ENCODE results near the gene TJP2. TPM values are rescaled to one million over a fixed set of nuclear protein-coding genes. Genes with fewer than 3 reads are reported as not detected.
A peak's percentile ranks its signal among the peaks of the same experiment; 100 is the strongest.

The TJP2 gene
- total RNA-seq, 2 experiments from 2014 or later = 21.4 to 24.5 TPM

DNA sequence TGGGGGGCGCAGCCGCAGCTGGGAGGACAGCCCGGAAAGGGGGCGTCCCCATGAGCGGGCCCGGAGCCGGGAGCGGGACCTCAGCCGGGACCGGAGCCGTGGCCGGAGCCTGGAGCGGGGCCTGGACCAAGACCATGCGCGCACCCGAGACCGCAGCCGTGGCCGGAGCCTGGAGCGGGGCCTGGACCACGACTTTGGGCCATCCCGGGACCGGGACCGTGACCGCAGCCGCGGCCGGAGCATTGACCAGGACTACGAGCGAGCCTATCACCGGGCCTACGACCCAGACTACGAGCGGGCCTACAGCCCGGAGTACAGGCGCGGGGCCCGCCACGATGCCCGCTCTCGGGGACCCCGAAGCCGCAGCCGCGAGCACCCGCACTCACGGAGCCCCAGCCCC, 47.0 kb downstream of the TJP2 start:
- no peak overlapping the region for H3K4me3 Mint-ChIP-seq
- H3K36me3 Mint-ChIP-seq (ENCODE audit: low read depth) = peaks cover 5% of the 10 kb centered on the region
- no peaks in the 10 kb centered on the region for H3K4me1 Mint-ChIP-seq
- no peak overlapping the region for H3K27ac Mint-ChIP-seq
- H3K9me3 Mint-ChIP-seq = no peaks in the 10 kb centered on the region
- POLR2A ChIA-PET = interaction anchor here (0.5 to 0.6 kb wide), 2 partner anchors 22 to 407 kb away, joined by 3 to 7 read pairs; no protein-coding TSS in a partner anchor
- CTCF ChIA-PET = interaction anchor here (0.6 kb wide), 1 partner anchor 172 kb away, joined by 4 read pairs; no protein-coding TSS in a partner anchor
- no peaks in the 10 kb centered on the region for H3K27me3 Mint-ChIP-seq
- DNase-seq = no peak

DNA sequence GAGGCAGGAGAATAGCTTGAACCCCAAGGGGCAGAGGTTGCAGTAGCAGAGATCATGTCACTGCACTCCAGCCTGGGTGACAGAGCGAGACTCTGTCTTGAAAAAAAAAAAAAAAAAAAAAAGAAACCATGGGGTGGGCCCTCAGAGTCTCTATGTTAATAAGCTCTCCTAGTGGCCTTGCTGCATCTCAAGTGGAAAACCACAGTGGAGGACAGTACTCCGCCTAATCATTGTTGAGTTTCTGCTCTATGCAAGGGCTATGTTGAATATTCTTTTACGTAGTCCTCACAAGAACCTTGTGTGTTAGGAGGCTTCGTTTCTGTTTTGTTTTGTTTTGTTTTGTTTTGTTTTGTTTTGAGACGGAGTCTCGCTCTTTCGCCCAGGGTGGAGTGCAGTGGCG, 48.9 kb downstream of the TJP2 start:
- no peak overlapping the region for H3K4me3 Mint-ChIP-seq
- H3K27me3 Mint-ChIP-seq = no peaks in the 10 kb centered on the region
- peaks cover 8% of the 10 kb centered on the region for H3K36me3 Mint-ChIP-seq (ENCODE audit: low read depth)
- no peak for DNase-seq
- no peaks in the 10 kb centered on the region for H3K9me3 Mint-ChIP-seq
- POLR2A ChIA-PET = no interaction called here
- CTCF ChIA-PET = interaction anchor here (0.6 to 1.2 kb wide), 3 partner anchors 20 to 202 kb away, joined by 3 read pairs; no protein-coding TSS in a partner anchor
- no peak overlapping the region for H3K27ac Mint-ChIP-seq
- no peaks in the 10 kb centered on the region for H3K4me1 Mint-ChIP-seq

DNA sequence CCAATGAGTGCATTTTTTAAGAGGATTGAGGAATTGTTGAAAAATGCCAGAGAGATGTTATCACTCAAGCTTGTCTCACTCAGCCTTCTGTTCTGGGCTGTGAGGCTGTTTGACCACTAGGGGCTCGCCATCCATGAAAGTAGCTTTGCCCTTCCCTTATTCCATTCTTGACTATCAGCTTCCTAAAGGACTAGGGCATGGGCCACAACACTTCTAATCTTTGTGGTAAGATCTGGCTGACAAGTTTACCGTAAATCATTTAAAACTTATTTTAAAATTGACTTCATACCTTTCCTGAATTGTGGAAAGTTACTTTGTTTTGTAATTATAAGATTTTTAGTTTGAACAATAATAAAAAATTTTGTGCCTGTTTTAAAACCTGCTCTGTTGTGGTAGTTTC, 49.5 kb downstream of the TJP2 start:
- H3K4me3 Mint-ChIP-seq = no peak overlapping the region
- POLR2A ChIA-PET = no interaction called here
- no peaks in the 10 kb centered on the region for H3K27me3 Mint-ChIP-seq
- no peaks in the 10 kb centered on the region for H3K4me1 Mint-ChIP-seq
- peaks cover 9% of the 10 kb centered on the region for H3K36me3 Mint-ChIP-seq (ENCODE audit: low read depth)
- no peak for DNase-seq
- CTCF ChIA-PET = interaction anchor here (0.7 kb wide), 2 partner anchors 165 to 193 kb away, joined by 3 to 4 read pairs; no protein-coding TSS in a partner anchor
- no peaks in the 10 kb centered on the region for H3K9me3 Mint-ChIP-seq
- no peak overlapping the region for H3K27ac Mint-ChIP-seq

DNA sequence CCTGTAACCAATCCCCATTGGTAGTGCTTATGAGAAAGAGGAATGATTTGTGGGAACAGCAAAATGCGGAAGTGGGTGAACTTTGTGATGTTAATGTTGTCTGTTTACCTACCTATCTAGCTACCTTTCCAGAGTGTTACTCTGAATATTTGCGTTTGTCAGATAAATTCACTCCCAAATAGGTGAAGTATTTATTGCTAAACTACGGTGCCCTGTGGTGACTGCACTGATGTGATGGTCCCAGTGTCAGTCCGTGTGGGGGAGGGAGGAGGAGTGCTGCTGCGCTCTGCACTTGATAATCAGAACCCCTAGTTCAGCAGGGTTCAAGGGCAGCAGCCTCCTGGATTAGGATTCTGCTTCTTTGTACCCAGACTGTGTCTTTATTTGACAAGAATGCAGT, 55.3 kb downstream of the TJP2 start:
- ChIA-PET POLR2A (no interaction called here), CTCF (no interaction called here)
- peaks cover 13% of the 10 kb centered on the region for H3K36me3 Mint-ChIP-seq (ENCODE audit: low read depth)
- no peak for DNase-seq
- H3K4me3 Mint-ChIP-seq = no peak overlapping the region
- no peaks in the 10 kb centered on the region for H3K27me3 Mint-ChIP-seq
- no peaks in the 10 kb centered on the region for H3K9me3 Mint-ChIP-seq
- no peak overlapping the region for H3K27ac Mint-ChIP-seq
- no peaks in the 10 kb centered on the region for H3K4me1 Mint-ChIP-seq

DNA sequence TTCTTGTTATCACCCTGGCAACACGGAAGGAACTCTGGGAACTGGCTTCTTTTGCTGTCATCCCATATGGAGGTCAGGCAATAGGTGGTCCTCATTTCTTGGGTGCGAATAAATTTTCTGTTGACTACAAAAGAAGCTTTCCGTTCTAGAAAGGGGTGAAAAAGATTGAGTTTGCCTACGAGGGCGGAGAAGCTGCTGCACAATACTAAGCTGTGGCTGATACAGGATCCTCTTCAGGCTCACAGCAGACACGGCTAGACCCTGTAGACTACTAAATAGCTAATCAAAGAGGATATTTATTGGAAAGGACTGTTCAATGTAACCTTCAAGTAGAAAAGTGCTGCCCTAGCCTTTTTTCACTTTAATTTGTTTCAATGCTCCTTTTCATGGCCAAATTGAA, 58.1 kb downstream of the TJP2 start:
- Mint-ChIP-seq H3K36me3 (ENCODE audit: low read depth) (peaks cover 10% of the 10 kb centered on the region), H3K27me3 (no peaks in the 10 kb centered on the region), H3K27ac (no peak overlapping the region), H3K9me3 (no peaks in the 10 kb centered on the region), H3K4me1 (no peaks in the 10 kb centered on the region), H3K4me3 (no peak overlapping the region)
- DNase-seq = no peak
- CTCF ChIA-PET = interaction anchor here (0.5 to 1.4 kb wide), 2 partner anchors 24 to 1895 kb away, joined by 4 to 5 read pairs; no protein-coding TSS in a partner anchor
- POLR2A ChIA-PET = no interaction called here

DNA sequence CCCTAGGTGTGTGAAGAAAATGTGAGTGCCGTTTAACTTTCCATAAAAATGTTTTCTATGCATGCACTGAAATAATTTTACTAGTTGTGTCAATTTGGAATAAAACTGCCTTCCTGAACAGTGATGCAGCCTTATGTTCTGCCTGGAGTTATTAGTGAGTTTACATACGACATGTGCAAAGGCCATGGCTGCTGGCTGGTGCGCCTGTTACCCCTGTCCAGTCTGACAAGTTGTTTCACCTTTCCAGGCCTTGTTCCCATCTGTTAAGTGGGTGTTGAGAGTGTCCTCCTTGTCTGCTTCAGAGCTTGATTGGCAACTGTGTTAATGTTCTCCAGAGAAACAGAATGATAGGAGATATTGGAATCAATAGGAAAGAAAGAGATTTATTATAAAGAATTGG, 60.6 kb downstream of the TJP2 start:
- CTCF ChIA-PET = interaction anchor here (0.7 kb wide), 1 partner anchor 1238 kb away, joined by 4 read pairs; no protein-coding TSS in a partner anchor
- peaks cover 12% of the 10 kb centered on the region for H3K36me3 Mint-ChIP-seq (ENCODE audit: low read depth)
- no peak overlapping the region for H3K27ac Mint-ChIP-seq
- H3K9me3 Mint-ChIP-seq = no peaks in the 10 kb centered on the region
- no peaks in the 10 kb centered on the region for H3K4me1 Mint-ChIP-seq
- no peak for DNase-seq
- POLR2A ChIA-PET = no interaction called here
- no peaks in the 10 kb centered on the region for H3K27me3 Mint-ChIP-seq
- no peak overlapping the region for H3K4me3 Mint-ChIP-seq

DNA sequence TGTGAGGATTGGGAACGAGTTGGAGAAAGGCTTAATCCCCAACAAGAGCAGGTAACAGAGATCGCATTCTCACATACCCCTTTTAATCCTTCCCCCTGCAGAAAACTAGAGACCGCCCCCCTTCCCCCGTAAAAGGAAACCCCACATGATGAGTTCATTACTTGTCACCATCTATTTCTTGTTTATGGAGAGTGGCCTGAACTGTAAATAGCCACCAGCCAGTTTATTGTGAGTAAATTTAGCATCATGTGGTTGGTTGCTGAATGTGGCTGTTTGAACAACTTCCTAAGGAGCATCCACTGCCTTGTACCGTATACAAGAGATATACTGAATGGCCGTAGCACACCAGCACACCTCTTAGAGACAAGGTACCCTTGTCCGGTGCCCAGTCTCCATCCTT, 62.1 kb downstream of the TJP2 start:
- ChIA-PET POLR2A (no interaction called here), CTCF (no interaction called here)
- no peak overlapping the region for H3K4me3 Mint-ChIP-seq
- no peaks in the 10 kb centered on the region for H3K4me1 Mint-ChIP-seq
- no peaks in the 10 kb centered on the region for H3K9me3 Mint-ChIP-seq
- no peaks in the 10 kb centered on the region for H3K27me3 Mint-ChIP-seq
- no peak overlapping the region for H3K27ac Mint-ChIP-seq
- peaks cover 13% of the 10 kb centered on the region for H3K36me3 Mint-ChIP-seq (ENCODE audit: low read depth)
- no peak for DNase-seq

DNA sequence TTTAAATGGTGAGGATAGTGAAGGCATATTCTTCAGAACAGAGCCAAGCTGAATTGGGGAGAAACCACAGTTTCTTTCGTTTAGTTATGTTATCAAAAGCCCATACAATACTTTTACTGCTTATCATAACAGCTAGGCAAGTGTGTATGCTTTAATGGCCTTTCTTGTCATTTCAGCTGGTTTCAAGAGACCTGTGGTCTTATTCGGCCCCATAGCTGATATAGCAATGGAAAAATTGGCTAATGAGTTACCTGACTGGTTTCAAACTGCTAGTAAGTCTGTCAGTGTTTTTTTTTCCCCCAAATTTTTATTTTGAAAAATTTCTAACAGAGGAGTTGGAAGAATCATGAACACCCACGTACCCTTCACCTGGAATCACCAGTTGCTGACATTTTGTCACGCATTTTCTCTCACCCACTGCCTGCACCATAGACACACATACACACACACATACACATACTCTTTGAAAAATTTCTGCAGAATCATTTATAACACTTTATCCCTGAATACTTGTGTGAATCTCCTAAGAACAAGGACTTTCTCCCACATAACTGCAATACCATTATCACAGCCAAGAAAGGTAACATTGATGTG, 63.7 kb downstream of the TJP2 start:
- Mint-ChIP-seq H3K4me3 (no peak overlapping the region), H3K9me3 (no peaks in the 10 kb centered on the region), H3K27ac (no peak overlapping the region), H3K4me1 (no peaks in the 10 kb centered on the region), H3K36me3 (ENCODE audit: low read depth) (peaks cover 13% of the 10 kb centered on the region), H3K27me3 (no peaks in the 10 kb centered on the region)
- no peak for DNase-seq
- POLR2A ChIA-PET = interaction anchor here (0.5 kb wide), 1 partner anchor 117 kb away, joined by 3 read pairs; no protein-coding TSS in a partner anchor
- CTCF ChIA-PET = interaction anchor here (1.1 kb wide), 1 partner anchor 9 kb away, joined by 3 read pairs; no protein-coding TSS in a partner anchor

DNA sequence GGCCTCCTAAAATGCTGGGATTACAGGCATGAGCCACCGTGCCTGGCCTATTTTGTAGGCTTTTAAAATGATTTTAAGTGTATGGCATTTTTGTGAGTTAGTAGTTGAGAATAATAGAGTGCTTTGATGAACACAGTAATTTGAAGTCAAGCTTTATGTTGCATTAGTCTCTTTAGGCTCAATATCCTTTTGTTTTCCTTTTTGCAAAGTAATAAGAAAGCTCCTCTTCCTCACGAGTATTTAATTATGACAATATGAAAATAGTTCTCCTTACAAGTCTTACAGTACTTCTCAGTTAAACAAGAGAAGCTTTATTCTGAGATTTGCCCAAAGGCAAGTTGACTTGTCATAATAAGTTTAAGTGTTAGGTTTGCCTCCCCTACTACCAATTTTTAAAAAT, 69.0 kb downstream of the TJP2 start:
- H3K4me1 Mint-ChIP-seq = no peaks in the 10 kb centered on the region

DNA sequence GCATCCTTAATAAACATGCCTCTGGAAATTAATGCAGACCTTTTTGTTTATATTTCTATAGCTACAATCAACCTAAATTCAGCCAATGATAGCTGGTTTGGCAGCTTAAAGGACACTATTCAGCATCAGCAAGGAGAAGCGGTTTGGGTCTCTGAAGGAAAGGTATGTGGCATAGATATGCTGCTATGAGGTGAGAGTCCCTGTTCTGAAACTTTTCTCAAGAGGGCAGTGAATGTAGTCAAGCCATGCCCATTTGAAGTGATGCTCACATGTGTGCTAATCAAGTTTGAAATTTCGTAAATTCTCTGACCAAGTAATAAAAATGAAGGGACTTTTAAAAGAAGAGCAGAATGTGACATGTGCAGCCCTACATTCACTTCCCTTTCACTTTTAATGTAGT, 72.6 kb downstream of the TJP2 start:
- H3K9me3 Mint-ChIP-seq = no peaks in the 10 kb centered on the region
- no peak overlapping the region for H3K27ac Mint-ChIP-seq
- CTCF ChIA-PET = interaction anchor here (0.7 kb wide), 1 partner anchor 9 kb away, joined by 3 read pairs; no protein-coding TSS in a partner anchor
- no peaks in the 10 kb centered on the region for H3K27me3 Mint-ChIP-seq
- POLR2A ChIA-PET = no interaction called here
- H3K36me3 Mint-ChIP-seq (ENCODE audit: low read depth) = peaks cover 21% of the 10 kb centered on the region
- no peak overlapping the region for H3K4me3 Mint-ChIP-seq
- no peak for DNase-seq
- no peaks in the 10 kb centered on the region for H3K4me1 Mint-ChIP-seq

More for the DNA sequence above, 69.0 kb downstream of the TJP2 start:
- DNase-seq = no peak
- Mint-ChIP-seq H3K27me3 (no peaks in the 10 kb centered on the region), H3K27ac (no peak overlapping the region), H3K36me3 (ENCODE audit: low read depth) (peaks cover 25% of the 10 kb centered on the region), H3K9me3 (no peaks in the 10 kb centered on the region), H3K4me3 (no peak overlapping the region)
- ChIA-PET POLR2A (no interaction called here), CTCF (interaction anchor here (0.9 to 1.2 kb wide), 2 partner anchors 11 to 20 kb away, joined by 3 read pairs; no protein-coding TSS in a partner anchor)

DNA sequence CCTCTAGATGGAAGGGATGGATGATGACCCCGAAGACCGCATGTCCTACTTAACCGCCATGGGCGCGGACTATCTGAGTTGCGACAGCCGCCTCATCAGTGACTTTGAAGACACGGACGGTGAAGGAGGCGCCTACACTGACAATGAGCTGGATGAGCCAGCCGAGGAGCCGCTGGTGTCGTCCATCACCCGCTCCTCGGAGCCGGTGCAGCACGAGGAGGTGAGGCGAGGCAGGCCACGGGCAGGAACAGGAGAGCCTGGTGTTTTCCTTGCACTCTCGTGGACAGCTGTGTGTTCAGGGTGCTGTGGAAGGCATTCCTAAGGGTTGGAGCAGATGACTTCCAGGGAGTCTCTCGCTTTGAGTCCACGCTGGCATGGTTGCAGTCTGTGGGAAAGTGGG, 73.9 kb downstream of the TJP2 start:
- Mint-ChIP-seq H3K27ac (no peak overlapping the region), H3K4me1 (no peaks in the 10 kb centered on the region), H3K27me3 (no peaks in the 10 kb centered on the region), H3K4me3 (no peak overlapping the region), H3K9me3 (no peaks in the 10 kb centered on the region), H3K36me3 (ENCODE audit: low read depth) (peaks cover 21% of the 10 kb centered on the region)
- CTCF ChIA-PET = no interaction called here
- no peak for DNase-seq
- POLR2A ChIA-PET = no interaction called here

DNA sequence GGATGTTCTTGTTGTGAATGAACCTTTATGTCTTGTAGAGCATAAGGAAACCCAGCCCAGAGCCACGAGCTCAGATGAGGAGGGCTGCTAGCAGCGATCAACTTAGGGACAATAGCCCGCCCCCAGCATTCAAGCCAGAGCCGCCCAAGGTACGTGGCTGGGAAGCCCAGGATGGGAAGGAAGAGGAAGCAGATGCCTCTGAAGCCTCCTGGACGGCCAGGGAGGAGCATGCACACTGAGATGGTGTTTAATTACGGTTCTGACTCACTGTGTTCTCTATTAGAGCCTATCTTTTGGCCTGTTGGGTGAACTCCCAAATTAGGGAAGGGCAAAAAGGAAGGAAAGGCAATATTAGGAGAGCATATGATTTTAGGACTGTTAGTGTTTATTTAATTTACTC, 75.3 kb downstream of the TJP2 start:
- peaks cover 23% of the 10 kb centered on the region for H3K36me3 Mint-ChIP-seq (ENCODE audit: low read depth)
- peak overlapping the region; percentile 36 for H3K27ac Mint-ChIP-seq
- no peaks in the 10 kb centered on the region for H3K4me1 Mint-ChIP-seq
- ChIA-PET CTCF (no interaction called here), POLR2A (no interaction called here)
- H3K4me3 Mint-ChIP-seq = no peak overlapping the region
- DNase-seq = no peak
- H3K9me3 Mint-ChIP-seq = no peaks in the 10 kb centered on the region
- no peaks in the 10 kb centered on the region for H3K27me3 Mint-ChIP-seq

DNA sequence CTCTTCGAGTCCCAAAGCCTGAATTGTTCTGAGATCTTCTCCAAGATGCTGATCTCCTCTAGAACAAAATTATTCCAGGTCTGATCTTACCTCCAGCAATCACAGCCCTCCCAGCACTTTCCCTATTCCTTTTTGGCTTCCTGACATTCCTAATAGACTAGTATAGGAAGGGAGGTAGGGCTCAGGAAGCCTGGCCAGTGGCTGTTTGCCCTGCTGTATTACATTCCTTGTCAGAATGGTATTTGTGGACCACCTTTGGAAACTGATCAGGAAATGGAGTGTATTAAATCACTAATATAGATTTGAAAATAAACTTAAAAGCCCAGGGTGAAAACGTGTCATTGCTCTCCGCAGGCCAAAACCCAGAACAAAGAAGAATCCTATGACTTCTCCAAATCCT, 76.6 kb downstream of the TJP2 start:
- Mint-ChIP-seq H3K27me3 (no peaks in the 10 kb centered on the region), H3K36me3 (ENCODE audit: low read depth) (peaks cover 23% of the 10 kb centered on the region), H3K27ac (no peak overlapping the region), H3K9me3 (no peaks in the 10 kb centered on the region), H3K4me1 (no peaks in the 10 kb centered on the region), H3K4me3 (no peak overlapping the region)
- POLR2A ChIA-PET = no interaction called here
- DNase-seq = no peak
- CTCF ChIA-PET = no interaction called here

DNA sequence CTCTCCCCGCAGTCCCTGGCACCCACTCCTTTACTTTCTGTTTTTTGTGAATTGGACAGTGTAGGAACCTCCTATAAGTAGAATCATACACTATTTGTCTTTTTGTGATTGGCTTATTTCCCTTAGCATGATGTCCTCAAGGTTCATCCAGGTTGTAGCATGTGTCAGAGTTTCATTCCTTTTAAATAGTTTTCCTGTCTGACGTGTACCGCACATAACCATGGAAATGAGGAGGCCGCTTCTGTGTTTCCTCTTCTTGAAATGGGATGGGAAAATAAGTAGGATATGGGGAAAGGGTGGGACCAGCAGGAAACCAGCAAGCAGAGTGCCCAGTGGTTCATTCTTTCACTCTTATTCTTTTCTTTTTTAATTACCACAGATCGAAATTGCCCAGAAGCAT, 78.4 kb downstream of the TJP2 start:
- Mint-ChIP-seq H3K27ac (no peak overlapping the region), H3K4me1 (no peaks in the 10 kb centered on the region), H3K4me3 (no peak overlapping the region), H3K36me3 (ENCODE audit: low read depth) (peaks cover 14% of the 10 kb centered on the region), H3K9me3 (no peaks in the 10 kb centered on the region), H3K27me3 (no peaks in the 10 kb centered on the region)
- ChIA-PET POLR2A (no interaction called here), CTCF (no interaction called here)
- DNase-seq = no peak
